ENCODE results near the gene USP47. TPM values are rescaled to one million over a fixed set of nuclear protein-coding genes. Genes with fewer than 3 reads are reported as not detected.

Gene USP47
- total RNA-seq, 4 donors from 2014 or later: 30.5 to 74.2 (median 43.6) TPM

- 17 to 73% methylated on average over 1 to 3 of the region's 5 CpGs for WGBS, 2 donors
- peaks cover 0 to 50% (median 0%) of the 10 kb centered on the region in 4 donors for H3K27me3 ChIP-seq
- peak overlapping the region in 3 of 4 donors; percentile 49 to 81 (median 57) for H3K4me3 ChIP-seq
- peaks cover 18 to 53% (median 26%) of the 10 kb centered on the region in 3 donors for H3K4me1 ChIP-seq
- H3K27ac ChIP-seq: peak overlapping the region; percentile 63 to 79 (median 74)
- H3K36me3 ChIP-seq: no peaks in the 10 kb centered on the region
- intact Hi-C loops (cut with DNase I): no loop called here
- TF ChIP-seq, protein P1, sequence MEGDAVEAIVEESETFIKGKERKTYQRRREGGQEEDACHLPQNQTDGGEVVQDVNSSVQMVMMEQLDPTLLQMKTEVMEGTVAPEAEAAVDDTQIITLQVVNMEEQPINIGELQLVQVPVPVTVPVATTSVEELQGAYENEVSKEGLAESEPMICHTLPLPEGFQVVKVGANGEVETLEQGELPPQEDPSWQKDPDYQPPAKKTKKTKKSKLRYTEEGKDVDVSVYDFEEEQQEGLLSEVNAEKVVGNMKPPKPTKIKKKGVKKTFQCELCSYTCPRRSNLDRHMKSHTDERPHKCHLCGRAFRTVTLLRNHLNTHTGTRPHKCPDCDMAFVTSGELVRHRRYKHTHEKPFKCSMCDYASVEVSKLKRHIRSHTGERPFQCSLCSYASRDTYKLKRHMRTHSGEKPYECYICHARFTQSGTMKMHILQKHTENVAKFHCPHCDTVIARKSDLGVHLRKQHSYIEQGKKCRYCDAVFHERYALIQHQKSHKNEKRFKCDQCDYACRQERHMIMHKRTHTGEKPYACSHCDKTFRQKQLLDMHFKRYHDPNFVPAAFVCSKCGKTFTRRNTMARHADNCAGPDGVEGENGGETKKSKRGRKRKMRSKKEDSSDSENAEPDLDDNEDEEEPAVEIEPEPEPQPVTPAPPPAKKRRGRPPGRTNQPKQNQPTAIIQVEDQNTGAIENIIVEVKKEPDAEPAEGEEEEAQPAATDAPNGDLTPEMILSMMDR (IDR thresholded peaks at IDR 0.05): no peak
- no peak for TF ChIP-seq POLR2A (IDR thresholded peaks at IDR 0.05)
- DNase-seq: no peak
- no peaks in the 10 kb centered on the region for H3K9me3 ChIP-seq
These were observed 165.4 kb downstream of the USP47 start for GRCh38 chr11:12007230-12007593.

DNA sequence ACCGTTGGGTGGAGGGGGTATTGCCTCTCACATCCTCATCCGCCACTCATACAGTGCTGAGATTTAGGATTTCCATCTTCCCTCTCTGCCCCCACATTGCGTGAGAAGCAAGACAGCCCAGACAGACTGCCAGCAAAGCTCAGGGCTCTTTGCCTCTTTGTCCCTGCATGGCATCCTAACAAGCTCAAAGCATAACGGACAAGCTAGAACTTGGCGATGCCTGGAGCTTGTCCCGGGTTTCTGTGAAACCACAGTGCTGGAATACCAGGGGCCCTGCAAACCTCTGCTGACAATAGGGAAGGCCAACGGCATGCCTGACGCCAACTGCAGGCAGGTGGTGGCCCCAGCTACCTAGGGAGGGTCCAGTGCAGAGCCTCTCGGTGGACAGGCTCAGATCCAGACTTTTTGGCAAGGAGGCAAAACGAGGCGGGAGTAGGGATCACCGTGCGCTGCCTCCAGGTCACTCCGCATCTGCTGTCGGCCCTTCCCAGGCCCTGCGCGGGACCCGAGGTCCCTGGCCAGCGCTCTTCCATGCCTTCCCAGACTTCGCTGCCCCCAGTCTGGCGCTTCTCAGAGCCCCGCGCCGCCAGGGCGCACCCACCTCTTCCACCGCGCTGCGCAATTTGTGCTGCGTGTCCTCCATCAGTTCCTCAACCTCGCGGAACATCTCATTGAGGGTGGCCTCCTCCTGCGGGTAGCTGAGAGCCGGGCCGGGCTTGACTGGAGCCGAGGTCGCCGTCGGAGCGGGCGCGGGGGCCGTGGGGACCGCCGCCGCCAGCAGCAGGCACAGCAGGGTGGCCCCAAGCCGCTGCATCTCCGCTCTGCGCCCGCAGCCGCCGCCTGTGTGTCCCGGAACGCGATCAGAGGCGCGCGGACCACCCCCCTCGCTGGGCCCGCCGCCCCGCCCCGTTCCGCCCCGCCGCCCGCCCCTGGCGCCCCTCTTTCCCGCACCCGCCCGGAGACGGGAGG lies 166.3 kb downstream of the USP47 start, which contains the start of gene DKK3:
Gene DKK3 (minus strand): TSS at position 858 of the 969 bp plus-strand sequence. CDS start 44 bp downstream, at position 814.
- no peak for DNase-seq
- Histone ChIP-seq H3K36me3 (no peaks in the 10 kb centered on the region), H3K4me1 (peaks cover 18 to 53% (median 26%) of the 10 kb centered on the region in 3 donors), H3K27ac (peak within 1 kb of the TSS; percentile 63 to 79 (median 74)), H3K4me3 (peak within 1 kb of the TSS; percentile 38 to 81 (median 53)), H3K27me3 (peaks cover 0 to 50% (median 0%) of the 10 kb centered on the region in 4 donors), H3K9me3 (no peaks in the 10 kb centered on the region)
- no peak for TF ChIP-seq POLR2A (IDR thresholded peaks at IDR 0.05)
- TF ChIP-seq, protein P1 (IDR thresholded peaks at IDR 0.05): no peak
- 3 to 36% methylated on average over 6 to 10 of the region's 71 CpGs for WGBS, 2 donors
- intact Hi-C loops (cut with DNase I): no loop called here

Other genes with a start within 250 kb of the USP47 start
- gene GALNT18, start 220.0 kb upstream of the USP47 start, total RNA-seq: 10 to 100 TPM in 3 of 4 donors, 1 to 10 TPM in 1; 4.7 to 20.4 (median 14.1) TPM
- 100 to 1,000 TPM in 1 of 4 donors, 10 to 100 TPM in 3; 24.8 to 112 (median 44.5) TPM for gene DKK3, start 166.7 kb downstream of the USP47 start, total RNA-seq

All from esophagus squamous epithelium (tissue), 5 donors.